Endothelial cell of hepatic sinusoid (primary cell): ENCODE data around the gene ISLR.

ENCODE experiments used
- in situ Hi-C: cut with HindIII; loops from 2 replicates; pipeline ENCODE4 v1.10.0; 2017; ENCODE audit warnings: low sequenced_read_pairs

The ISLR gene

GRCh38 chr15:74191798-74192197 lies 18.3 kb downstream of the ISLR start:
- in situ Hi-C loops, result no loop called here

- in situ Hi-C loops, result no loop called here
Measured at GRCh38 chr15:74192751-74193150, 19.2 kb downstream of the ISLR start.

- in situ Hi-C loops, result no loop called here
Measured at GRCh38 chr15:74193299-74193718, 19.8 kb downstream of the ISLR start.

GRCh38 chr15:74193905-74194304 lies 20.4 kb downstream of the ISLR start:
- in situ Hi-C loops, result no loop called here

GRCh38 chr15:74194572-74195559 lies 21.4 kb downstream of the ISLR start:
- in situ Hi-C loops, result no loop called here

GRCh38 chr15:74196175-74196574 lies 22.7 kb downstream of the ISLR start:
- in situ Hi-C loops, result no loop called here

GRCh38 chr15:74197176-74197965 lies 23.9 kb downstream of the ISLR start:
- in situ Hi-C loops, result no loop called here

GRCh38 chr15:74199297-74199652 lies 25.8 kb downstream of the ISLR start:
- in situ Hi-C loops, result no loop called here

- in situ Hi-C loops, result no loop called here
Measured at GRCh38 chr15:74200412-74200815, 26.9 kb downstream of the ISLR start.

GRCh38 chr15:74200871-74201419 lies 27.4 kb downstream of the ISLR start:
- in situ Hi-C loops, result no loop called here

- in situ Hi-C loops, result no loop called here
Measured at GRCh38 chr15:74201710-74202420, 28.4 kb downstream of the ISLR start.

GRCh38 chr15:74202452-74203401 lies 29.2 kb downstream of the ISLR start, which contains the start of gene STRA6:
STRA6 (minus strand) TSS chr15:74202787; CDS start chr15:74202267, 520 bp downstream.
- in situ Hi-C loops, result no loop called here

- in situ Hi-C loops, result no loop called here
Measured at GRCh38 chr15:74203914-74204431, 30.5 kb downstream of the ISLR start.

- in situ Hi-C loops, result no loop called here
Measured at GRCh38 chr15:74205582-74205947, 32.1 kb downstream of the ISLR start.

GRCh38 chr15:74206801-74207281 lies 33.3 kb downstream of the ISLR start:
- in situ Hi-C loops, result no loop called here

GRCh38 chr15:74207652-74208440 lies 34.3 kb downstream of the ISLR start:
- in situ Hi-C loops, result no loop called here

GRCh38 chr15:74208496-74208895 lies 35.0 kb downstream of the ISLR start:
- in situ Hi-C loops, result no loop called here

- in situ Hi-C loops, result no loop called here
Measured at GRCh38 chr15:74208901-74209559, 35.5 kb downstream of the ISLR start.
